HG02763 (cell line): ENCODE results near the gene ZNF200.
"Not testable (repeated sequence)": the region's sequence is repeated elsewhere in the genome, so short reads cannot be mapped to it uniquely, and the experiment has no call there.

Experiments used
- ATAC-seq: cut with Tn5 transposase; IDR thresholded peaks from one replicate; pipeline ENCODE4 v1.9.1; 2021; ENCODE audit warnings: mild to moderate bottlenecking, moderate library complexity; ENCODE audit not compliant: unreplicated experiment

Gene ZNF200, protein sequence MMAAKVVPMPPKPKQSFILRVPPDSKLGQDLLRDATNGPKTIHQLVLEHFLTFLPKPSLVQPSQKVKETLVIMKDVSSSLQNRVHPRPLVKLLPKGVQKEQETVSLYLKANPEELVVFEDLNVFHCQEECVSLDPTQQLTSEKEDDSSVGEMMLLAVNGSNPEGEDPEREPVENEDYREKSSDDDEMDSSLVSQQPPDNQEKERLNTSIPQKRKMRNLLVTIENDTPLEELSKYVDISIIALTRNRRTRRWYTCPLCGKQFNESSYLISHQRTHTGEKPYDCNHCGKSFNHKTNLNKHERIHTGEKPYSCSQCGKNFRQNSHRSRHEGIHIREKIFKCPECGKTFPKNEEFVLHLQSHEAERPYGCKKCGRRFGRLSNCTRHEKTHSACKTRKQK

DNA sequence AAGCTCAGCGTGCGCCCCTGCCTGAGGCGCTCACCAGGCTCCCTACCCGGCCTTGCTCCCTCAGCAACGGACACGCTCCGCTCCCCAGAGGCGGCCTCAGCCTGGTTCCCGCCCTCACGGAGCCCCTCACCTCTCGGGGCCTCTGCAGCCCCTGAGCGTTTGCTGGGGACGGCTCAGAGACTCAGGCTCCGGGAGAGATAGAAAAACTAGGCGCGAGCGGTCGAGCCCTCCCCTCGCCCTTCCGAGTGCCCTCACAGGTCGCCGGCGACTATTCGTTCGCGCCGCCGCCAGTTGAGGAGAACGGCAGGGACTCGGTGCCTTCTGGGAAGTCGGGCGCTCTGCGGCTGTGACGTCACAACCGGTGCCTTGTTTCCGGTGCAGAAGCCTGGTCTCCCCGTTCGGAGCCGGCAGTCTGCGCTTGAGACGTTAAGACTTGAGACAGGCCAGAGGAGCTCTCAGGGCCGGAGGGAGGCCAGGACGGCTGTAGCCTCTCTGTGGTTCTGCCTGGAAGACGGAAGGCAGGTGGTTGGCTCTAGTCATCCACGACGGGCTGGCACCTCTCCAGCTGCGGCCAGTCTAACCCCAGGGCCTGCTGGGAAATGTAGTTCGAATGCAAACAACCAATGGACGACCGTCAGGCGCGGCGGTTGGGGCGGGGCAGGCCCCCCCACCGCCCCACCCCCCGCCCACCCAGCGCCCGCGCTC, at the start of gene ZNF200:
ZNF200 (minus strand) TSS at position 302 of the 705 bp plus-strand sequence. CDS start 1,403 bp downstream, outside the sequence.
- ATAC-seq = peak; percentile 93

DNA sequence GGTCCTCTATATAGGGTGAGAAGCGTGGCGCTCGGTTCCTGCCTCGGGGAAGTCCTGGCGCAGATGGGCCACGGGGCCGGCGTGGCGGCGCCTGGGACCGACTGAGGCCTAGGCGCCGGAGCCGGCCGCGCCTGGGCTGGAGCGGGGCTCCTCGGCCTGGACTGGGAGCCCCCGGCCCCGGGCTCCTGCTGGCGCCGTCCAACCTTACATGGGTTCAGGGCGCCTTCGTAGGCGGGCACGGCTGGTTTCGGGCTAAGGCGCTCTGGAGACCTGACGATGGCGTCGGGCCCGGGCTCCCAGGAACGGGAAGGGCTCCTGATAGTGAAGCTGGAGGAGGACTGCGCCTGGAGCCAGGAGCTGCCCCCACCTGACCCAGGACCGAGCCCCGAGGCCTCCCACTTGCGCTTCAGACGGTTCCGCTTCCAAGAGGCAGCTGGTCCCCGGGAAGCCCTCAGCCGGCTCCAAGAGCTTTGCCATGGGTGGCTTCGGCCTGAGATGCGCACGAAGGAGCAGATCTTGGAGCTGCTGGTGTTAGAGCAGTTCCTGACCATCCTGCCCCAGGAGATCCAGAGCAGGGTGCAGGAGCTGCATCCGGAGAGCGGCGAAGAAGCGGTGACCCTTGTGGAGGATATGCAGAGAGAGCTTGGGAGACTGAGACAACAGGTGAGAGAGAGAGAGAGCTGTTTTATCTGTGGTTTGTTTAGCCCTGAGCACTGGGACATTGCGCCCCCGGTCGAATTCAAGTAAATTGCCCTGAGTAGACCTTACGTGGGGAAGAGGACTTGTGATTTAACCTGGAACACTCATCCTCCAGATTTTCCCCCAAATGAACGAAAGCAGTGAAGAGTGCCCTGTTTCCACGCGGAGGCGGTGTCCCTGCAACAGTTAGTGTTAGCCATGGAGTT, 48.8 kb upstream of the ZNF200 start:
- no peak for ATAC-seq

DNA sequence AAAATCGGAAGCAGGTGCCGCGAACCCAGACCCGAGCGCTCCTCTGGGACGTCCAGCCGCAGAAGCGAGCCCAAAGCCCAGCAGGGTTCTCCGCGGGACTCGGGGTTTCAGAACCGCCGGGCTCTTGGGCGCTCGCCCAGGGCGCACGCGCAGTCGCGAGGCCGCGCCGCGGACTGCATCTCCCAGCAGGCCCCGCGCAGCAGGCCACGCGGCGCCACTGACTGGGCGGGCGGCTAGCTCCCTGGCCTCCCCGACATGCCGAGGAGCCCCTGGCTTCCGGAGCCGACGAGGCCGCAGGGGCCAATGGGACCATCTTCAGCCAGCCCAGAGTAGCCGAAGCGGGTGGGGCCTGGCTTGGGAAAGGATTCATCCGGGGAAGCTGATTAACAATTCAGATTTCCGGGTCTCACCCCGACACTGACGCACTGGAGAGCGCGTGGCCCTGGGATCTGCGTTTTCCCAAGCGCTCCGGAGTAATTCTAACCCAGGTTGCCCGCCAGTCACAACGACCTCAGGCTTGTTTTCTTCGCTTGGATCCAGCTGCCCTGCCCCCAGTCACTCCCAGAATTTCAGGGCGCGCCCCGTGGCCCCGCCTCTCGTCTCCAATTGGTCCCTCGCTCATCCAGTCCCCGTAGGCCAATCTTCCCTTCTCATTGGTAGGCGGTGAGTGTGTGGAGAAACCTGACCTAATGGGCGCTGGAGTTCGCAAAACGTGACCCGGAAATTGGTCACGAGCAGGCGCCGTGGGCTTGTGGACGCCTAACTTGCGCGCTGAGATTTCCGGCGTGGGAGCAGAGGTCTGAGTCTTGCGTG, 48.0 kb upstream of the ZNF200 start, which contains the start of gene ZNF263:
ZNF263 (plus strand) TSS at position 762 of the 813 bp plus-strand sequence. CDS start 328 bp downstream, outside the sequence.
- peak; percentile 77 for ATAC-seq

DNA sequence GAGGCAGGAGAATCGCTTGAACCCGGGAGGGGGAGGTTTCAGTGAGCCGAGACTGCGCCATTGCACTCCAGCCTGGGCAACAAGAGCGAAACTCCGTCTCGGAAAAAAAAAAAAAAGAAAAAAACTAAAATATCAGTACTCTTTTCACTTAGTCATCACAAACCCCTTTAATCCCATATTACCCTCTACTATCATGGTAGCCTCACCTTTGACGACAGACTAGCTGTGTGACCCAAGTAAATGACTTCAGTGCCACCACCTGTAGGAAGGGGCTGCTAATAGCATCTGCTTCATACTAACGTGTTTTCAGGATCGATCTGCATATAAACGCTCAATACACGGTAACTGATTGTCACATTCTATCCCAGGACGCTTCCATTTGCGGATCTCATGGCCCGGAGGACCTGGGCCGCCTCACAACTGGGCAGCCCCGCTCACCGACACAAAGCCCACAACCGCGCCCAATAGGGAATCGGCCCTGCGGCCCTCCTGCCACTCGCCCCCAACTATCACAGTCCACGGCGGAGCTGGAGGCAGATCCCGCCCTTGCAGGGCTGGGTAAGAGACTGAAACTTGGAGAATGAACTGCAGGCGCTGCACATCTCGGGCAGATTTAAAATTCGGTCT, 47.3 kb upstream of the ZNF200 start:
- peak; percentile 16 for ATAC-seq

DNA sequence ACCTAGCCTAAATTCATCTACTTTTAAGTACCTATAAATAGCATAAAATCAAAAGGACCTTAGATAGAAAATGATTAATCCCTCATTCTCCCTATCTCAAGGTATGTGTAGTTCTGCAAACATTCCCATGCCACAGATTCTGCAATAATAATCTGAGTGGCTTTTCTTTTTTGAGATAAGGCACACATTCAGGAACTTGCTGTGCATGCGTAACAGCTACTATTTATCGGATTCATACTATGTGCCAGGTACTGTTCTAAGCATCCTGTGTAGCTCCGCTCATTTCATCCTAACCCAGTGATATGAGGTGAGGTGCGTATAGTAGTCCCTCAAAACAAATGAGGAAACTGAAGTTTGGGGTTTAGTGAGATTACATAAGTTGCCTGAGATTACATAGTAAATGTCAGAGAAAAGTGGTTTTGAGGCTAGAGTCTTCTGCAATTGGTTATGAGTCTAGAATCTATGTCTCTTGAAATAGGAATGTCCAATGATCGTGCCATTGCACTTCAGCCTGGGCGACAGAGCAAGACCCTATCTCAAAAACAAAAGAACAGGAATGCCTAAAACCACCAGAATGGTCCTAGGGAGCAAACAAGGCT, 46.4 kb upstream of the ZNF200 start:
- no peak for ATAC-seq

DNA sequence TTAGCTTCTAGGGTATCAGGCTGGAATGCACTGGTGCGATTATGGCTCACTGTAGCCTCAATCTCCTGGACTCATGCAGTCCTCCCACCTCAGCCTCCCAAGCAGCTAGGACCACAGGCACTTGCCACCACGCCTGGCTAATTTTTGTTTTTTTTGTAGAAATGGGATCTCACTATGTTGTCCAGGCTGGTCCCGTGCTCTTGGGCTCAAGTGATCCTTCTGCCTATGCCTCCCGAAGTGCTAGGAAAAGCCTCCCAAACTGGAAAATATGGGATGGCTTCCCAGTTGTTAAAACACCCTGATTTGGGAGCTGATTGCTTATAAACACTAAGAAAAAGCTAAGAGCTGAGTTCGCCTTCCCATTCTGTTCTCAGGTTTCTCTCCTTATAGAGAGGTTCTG, 41.7 kb upstream of the ZNF200 start:
- no peak for ATAC-seq

DNA sequence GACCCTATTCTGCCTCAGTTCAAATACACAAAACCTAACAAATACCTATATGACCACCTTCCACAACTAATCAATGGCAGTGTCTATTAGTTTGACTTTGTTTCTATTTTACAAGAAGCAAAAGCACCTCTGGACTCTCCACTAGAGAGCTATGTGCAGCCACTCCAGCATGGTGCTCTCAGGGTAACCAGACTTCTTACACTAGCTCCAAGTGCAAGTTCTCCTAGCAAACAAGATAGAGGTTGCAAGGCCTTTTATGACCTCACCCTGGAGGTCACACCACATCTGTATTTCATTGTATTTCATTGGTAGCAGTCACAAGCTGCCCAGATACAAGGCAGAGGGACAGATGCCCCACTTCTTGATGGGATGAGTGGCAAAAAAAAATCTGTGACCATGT, 40.0 kb upstream of the ZNF200 start:
- ATAC-seq = no peak

DNA sequence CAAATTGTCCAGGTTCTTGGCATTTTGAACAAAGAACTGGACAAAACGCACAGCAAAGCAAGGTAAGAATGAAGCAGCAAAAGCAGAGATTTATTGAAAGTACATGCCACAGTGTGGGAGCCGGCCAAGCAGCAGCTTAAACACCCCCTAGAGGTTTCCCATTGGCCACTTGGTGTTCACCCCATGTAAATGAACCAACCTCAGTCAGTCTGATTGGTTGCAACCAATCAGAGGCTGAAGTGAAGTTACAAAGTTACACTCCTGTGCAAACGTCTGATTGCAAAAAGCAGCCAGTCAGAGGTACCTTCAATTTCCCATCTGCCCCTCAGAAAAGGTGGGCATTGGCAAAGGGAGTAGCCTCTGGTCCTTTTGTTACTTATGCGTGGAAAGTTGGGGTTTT, 39.5 kb upstream of the ZNF200 start:
- no peak for ATAC-seq

DNA sequence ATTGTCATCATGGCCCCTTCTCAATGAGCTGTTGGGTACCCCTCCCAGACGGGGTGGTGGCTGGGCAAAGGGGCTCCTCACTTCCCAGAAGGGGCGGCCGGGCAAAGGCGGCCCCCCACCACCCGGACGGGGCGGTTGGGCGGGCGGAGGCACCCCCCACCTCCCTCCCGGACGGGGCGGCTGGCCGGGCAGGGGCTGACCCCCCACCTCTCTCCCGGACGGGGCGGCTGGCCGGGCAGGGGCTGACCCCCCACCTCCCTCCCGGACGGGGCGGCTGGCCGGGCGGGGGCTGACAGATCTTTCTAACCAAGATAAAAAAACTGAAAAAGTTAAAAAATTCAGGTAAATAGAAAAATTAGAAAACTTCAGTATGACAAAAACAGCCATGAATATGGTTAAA, 36.3 kb upstream of the ZNF200 start:
- not testable (repeated sequence) for ATAC-seq

DNA sequence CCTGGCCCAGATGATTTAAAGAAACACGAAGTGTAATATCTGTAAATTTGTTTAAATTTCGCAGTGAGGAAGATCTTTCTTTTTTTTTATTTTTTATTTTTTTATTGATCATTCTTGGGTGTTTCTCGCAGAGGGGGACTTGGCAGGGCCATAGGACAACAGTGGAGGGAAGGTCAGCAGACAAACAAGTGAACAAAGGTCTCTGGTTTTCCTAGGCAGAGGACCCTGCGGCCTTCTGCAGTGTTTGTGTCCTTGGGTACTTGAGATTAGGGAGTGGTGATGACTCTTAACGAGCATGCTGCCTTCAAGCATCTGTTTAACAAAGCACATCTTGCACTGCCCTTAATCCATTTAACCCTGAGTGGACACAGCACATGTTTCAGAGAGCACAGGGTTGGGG, 35.8 kb upstream of the ZNF200 start:
- ATAC-seq = not testable (repeated sequence)

DNA sequence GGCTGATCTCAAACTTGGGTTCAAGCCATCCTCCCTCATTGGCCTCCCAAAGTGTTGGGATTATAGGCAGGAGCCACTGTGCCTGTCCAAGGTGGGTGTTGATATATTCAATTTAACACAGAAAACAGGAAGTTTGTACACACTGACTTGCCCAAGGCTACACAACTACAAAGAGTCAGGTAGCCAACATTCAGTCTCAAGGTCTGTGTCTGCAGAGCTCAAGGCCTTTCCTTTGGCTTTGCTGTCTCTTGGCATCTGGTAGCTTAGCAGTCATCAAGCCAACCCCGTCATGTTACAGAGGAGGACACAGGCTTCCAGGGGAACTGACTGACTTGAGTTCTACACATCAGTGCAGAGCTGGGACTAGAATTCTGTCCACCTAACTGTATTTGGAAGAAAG, 33.3 kb upstream of the ZNF200 start:
- ATAC-seq = no peak

DNA sequence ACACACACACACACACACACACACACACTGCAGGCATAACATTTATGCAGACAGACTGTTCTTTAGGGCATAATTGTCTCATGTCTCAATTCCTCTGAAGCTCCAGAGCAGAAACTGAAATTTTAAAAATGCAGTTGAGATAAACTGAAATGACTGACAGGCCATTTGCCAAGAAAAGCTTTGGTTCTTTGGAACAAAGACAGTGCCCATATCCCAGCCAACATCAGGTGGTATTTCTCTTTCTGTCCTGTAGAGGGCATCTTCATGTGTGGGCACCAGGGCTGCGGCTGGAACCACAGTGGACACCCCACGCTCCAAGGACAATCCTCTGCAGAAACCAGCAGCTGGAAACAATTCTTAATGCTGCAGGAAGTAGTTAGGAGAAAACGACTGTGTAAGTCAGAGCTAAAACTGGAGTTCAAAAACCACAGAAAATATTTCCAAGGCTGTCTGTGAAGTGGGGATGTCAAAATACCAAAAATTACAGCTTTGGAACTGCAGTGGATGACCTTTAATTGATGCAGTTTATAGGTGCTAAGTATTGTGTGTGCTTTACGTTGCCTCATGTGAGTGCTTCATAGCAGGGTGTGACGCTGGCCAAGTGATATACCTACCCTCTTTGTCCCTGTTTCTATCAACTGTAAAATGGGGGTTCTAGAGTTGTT, 32.0 kb upstream of the ZNF200 start:
- no peak for ATAC-seq

DNA sequence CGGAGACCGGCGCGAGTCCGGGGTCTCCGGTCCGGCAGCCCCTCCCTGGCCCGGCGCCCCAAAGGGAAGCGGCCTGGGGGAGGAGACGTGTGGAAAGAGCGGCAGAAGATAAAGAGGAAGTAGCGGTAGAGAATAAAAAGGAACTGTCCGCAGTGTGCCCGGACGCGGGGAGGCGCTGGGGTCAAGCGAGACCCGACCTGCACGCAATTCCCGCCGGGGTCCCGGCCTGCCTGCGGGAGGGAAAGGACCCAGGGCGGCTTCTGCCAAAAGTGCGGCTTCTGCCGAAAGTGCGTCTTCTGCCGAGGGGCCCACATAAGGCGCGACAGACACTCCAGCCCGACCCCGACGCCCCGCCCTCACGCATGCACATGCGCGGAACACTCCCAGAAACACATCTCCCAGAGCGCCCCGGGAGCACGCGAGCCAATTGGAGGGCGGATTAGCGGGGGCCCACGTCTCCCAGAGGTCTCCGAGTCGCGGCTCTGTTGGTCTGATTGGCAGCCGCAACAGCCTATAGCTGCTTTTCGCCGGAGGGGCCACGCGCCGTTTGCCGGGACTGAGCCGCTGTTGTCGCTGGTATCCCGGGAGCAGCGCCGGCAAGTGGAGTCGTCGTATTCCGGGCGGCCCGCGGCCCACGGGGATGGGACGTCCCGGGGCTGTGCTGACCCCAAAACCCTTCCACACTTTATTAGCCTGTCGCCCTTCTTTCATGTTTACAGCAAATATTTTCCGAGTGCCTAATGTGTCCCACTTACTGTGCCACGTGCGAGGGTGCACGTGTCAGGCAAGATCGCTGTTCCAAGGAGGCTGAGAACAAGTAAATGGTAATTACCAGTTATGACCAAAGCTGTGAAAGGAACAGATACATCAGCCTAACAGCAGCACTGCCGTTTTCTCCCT, 29.4 kb upstream of the ZNF200 start:
- peak; percentile 89 for ATAC-seq

DNA sequence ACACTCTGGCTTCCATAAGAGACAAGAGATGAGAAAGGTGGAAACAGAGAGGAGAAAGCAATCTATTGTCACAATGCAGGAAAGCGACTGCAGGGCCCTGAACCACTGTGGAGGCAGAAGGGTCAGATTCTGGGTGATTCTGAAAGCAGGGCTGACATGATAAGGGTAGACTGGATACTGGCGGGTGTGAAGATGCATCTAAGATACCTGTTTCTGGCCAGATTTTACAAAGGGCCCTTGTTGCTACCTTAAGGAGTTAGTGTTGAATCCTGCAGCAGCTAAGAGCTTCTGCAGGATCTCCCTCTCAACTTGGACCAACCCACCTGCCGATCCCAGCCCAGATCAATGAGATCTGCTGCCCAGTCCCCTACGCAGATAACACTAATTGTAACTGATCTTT, 27.6 kb upstream of the ZNF200 start:
- no peak for ATAC-seq

DNA sequence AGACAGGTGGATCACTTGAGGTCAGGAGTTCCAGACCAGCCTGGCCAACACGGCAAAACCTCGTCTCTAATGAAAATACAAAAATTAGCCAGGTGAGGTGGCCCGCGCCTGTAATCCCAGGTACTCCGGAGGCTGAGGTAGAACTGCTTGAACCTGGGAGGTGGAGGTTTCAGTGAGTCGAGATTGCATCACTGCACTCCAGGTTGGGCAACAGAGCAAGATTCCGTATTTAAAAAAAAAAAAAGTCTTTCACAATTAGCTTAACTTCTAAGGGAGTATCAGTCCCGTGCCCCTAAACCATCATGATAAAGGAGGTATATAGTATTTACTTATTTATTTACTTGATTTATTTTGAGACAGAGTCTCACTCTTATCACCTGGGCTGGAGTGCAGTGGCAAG, 24.9 kb upstream of the ZNF200 start:
- no peak for ATAC-seq

DNA sequence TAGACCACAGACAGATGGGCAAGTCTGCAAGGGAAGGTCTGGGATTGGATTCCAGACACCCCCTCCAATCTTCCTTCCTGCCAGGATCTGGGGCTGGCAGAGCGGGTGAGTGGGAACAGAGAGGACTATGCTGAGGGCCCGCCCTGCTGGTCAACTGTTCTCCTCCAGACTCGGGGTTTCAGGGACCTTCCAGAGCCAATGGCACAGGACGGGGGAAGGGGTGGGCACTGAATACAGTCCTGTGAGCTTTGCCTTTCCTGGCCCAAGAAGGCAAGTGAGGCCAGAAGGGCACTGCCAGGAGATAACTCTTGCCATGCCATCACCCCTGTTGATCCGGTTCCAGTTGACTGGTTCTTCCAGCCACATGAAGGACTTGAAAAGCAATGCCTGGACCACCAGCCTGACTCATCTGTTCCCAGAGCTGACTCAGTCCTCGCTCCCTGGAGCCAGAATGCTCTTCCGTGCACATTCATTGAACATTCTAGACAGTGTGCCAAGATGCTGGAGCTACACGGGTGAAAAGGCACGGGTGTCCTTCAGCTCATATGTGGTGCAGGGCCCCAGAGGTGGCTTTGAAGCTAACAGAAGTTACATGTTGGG, 22.0 kb upstream of the ZNF200 start:
- no peak for ATAC-seq

DNA sequence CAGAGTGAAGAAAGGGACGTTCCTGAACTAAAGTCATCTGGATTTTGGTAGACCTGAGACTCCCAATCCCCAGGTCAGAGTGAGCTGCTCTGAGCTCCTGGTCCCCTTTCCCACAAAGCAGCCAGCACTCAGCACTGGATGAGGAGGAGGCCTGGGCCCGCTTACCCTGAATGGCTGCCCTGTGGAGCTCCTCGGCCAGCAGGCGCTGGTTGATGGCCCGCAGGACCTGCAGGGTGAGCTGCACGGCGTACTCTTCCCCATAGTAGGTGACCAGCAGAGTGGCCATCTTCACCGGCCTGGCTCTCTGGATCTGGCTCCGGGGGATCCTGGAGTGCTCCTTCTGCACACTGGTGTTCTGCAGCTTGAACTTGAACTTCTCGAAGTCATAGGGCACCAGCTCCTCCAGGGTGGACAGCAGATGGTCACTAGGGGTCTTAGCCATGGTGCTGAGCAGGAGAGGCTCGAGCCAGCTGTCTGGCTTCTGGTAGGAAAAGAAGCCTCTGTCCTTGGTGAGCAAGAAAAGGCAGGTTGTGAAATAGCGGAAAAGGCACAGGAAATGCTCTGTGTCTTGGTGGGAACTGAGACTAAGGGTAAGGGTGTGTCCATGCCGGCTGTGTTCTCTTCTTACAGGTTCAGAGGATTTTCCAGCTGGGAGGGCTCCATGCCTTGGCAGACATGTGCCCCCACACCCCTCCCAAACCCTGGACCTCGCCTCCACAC, 21.3 kb upstream of the ZNF200 start, which contains the start of gene MEFV:
MEFV (minus strand) TSS at position 488 of the 720 bp plus-strand sequence; CDS start at position 442, 46 bp downstream.
- no peak for ATAC-seq
